ENCODE data around the gene HPCAL4.
A peak's percentile ranks its signal among the peaks of the same experiment; 100 is the strongest.

Gene HPCAL4

DNA sequence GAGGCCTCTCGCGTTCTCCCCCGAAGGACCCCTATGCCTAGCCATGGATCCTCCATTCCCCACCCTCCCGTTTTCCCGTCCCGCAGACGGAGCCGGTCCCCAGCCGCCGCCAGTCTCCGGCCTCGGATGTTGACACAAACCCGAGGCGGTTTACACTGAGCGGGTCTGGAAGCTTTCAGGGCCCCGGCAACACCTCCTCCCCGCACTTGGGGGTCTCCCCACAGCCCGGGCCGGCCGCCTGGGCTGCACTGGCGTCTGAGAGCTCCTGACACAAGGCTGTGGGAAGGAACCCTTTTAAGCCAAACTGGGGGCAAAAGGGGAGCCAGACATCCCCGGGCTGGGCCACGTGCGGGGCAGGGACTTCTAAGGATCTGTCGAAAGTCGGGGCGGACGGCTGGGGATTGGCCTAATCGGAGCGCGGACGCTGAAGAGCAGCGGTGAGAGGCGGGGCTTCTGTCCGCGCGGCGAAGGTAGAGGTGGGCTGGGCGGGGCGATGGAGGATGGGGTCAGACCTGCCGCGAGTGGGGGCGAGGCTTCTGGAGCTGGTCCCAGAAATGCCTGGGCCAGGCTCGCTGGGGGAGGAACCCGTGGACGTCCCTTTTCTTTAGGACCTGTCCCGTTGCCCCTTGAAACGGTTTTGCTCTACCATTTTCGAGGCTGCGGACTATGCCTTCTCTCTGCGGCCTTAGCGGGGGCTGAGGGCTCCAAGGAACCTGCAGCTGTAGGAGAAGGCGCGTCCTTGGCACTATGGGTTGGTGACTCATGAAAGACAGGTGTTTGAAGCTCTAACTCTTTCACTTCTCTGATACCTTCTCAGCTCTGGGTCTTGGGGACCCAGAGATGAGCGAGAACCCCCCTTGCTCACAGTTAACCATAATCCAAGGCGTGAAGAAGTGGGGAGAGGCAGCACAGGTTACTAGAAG, 1.2 kb upstream of the HPCAL4 start:
- Histone ChIP-seq H3K9ac (ENCODE audit: low read depth, low read length) (peak overlapping the region; percentile 17; the same call in 1 of the 2 replicates), H3K36me3 (ENCODE audit: insufficient read depth, low read length) (no peaks in the 10 kb centered on the region), H3K4me1 (ENCODE audit: insufficient read depth, low read length) (no peaks in the 10 kb centered on the region), H3K9me3 (ENCODE audit: control insufficient read depth, insufficient read depth, low read length) (no peaks in the 10 kb centered on the region)

GRCh38 chr1:39690794-39691382, 345 bp downstream of the HPCAL4 start:
- Histone ChIP-seq H3K9ac (ENCODE audit: low read depth, low read length) (peak overlapping the region; percentile 22; the same call in 1 of the 2 replicates), H3K36me3 (ENCODE audit: insufficient read depth, low read length) (no peaks in the 10 kb centered on the region), H3K9me3 (ENCODE audit: control insufficient read depth, insufficient read depth, low read length) (no peaks in the 10 kb centered on the region), H3K4me1 (ENCODE audit: insufficient read depth, low read length) (no peaks in the 10 kb centered on the region)

GRCh38 chr1:39690225-39690624, 1.0 kb downstream of the HPCAL4 start:
- Histone ChIP-seq H3K36me3 (ENCODE audit: insufficient read depth, low read length) (no peaks in the 10 kb centered on the region), H3K9me3 (ENCODE audit: control insufficient read depth, insufficient read depth, low read length) (no peaks in the 10 kb centered on the region), H3K9ac (ENCODE audit: low read depth, low read length) (no peak overlapping the region), H3K4me1 (ENCODE audit: insufficient read depth, low read length) (no peaks in the 10 kb centered on the region)

GRCh38 chr1:39689635-39690034, 1.6 kb downstream of the HPCAL4 start:
- no peaks in the 10 kb centered on the region for H3K36me3 ChIP-seq (ENCODE audit: insufficient read depth, low read length)
- H3K9me3 ChIP-seq (ENCODE audit: control insufficient read depth, insufficient read depth, low read length) = no peaks in the 10 kb centered on the region
- no peaks in the 10 kb centered on the region for H3K4me1 ChIP-seq (ENCODE audit: insufficient read depth, low read length)
- H3K9ac ChIP-seq (ENCODE audit: low read depth, low read length) = no peak overlapping the region

- H3K9ac ChIP-seq (ENCODE audit: low read depth, low read length) = no peak overlapping the region
- H3K36me3 ChIP-seq (ENCODE audit: insufficient read depth, low read length) = no peaks in the 10 kb centered on the region
- H3K9me3 ChIP-seq (ENCODE audit: control insufficient read depth, insufficient read depth, low read length) = no peaks in the 10 kb centered on the region
- no peaks in the 10 kb centered on the region for H3K4me1 ChIP-seq (ENCODE audit: insufficient read depth, low read length)
Observed at GRCh38 chr1:39689214-39689613, 2.0 kb downstream of the HPCAL4 start.

DNA sequence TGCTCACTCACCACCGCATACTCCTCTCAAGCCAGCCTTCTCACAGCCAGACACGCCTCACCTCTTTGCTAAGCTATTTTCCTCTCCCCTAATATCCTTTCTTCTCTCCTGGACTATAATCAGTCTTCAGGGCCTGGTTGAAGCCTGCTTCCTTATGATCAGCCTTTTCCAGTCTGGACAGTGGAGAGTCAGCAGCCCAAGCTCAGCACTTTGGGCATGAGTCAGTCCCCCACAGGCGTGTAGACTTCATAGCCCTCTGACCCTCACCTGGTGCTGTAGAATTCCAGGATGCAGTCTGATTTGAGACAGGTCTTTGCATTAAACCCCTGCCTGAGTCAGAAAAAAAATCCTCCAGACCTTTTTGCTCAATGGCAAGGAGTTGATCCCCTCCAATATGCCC, 2.5 kb downstream of the HPCAL4 start:
- Histone ChIP-seq H3K9me3 (ENCODE audit: control insufficient read depth, insufficient read depth, low read length) (no peaks in the 10 kb centered on the region), H3K9ac (ENCODE audit: low read depth, low read length) (no peak overlapping the region)

DNA sequence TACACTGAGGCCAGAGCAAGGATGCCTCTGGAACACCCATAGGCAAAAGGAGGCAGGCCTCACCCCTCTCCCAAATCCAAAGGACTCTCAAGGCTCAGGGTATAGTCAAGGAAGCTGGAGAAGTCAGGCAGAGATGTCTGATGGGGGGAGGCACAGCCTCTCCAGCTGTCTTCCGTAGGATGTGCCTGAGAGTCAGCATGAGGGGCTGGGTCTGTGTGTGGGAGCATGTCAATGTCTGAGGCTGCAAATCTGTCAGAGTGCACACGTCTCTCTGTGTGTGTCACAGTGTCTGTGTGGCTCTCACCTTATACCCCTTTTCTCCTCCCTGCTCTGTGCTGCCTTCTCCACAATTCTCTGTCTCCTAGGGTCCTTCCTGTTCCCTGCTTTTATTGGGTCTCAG, 4.0 kb downstream of the HPCAL4 start:
- no peaks in the 10 kb centered on the region for H3K36me3 ChIP-seq (ENCODE audit: insufficient read depth, low read length)
- no peaks in the 10 kb centered on the region; the same call in 1 of the 2 replicates for H3K9me3 ChIP-seq (ENCODE audit: control insufficient read depth, insufficient read depth, low read length)
- no peaks in the 10 kb centered on the region for H3K4me1 ChIP-seq (ENCODE audit: insufficient read depth, low read length)

More for the DNA sequence above, 2.5 kb downstream of the HPCAL4 start:
- Histone ChIP-seq H3K4me1 (ENCODE audit: insufficient read depth, low read length) (no peaks in the 10 kb centered on the region), H3K36me3 (ENCODE audit: insufficient read depth, low read length) (no peaks in the 10 kb centered on the region)

DNA sequence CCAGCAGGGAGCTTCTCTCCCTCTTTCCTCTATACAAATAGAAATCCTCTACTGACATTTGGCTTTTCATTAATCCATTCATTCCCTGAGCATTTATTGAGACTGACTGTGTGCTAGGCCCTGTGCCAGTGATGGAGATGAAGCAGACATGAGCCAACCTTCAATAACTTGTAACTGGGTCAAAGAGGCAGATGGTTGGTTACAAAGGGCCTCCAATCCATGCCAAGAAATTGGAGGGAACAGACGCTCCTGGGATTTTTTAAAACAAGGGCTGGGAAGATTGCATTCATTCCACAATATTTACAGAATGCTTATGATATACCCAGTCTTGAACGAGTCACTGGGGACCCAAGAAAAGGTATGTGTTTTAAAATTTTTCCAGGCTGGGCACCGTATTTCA, 6.2 kb downstream of the HPCAL4 start:
- Histone ChIP-seq H3K4me1 (ENCODE audit: insufficient read depth, low read length) (no peaks in the 10 kb centered on the region), H3K9me3 (ENCODE audit: control insufficient read depth, insufficient read depth, low read length) (no peaks in the 10 kb centered on the region; the same call in 1 of the 2 replicates), H3K9ac (ENCODE audit: low read depth, low read length) (no peak overlapping the region), H3K36me3 (ENCODE audit: insufficient read depth, low read length) (no peaks in the 10 kb centered on the region)

More for the DNA sequence above, 4.0 kb downstream of the HPCAL4 start:
- H3K9ac ChIP-seq (ENCODE audit: low read depth, low read length) = no peak overlapping the region

- Histone ChIP-seq H3K9ac (ENCODE audit: low read depth, low read length) (no peak overlapping the region), H3K9me3 (ENCODE audit: control insufficient read depth, insufficient read depth, low read length) (no peaks in the 10 kb centered on the region; the same call in 1 of the 2 replicates), H3K36me3 (ENCODE audit: insufficient read depth, low read length) (no peaks in the 10 kb centered on the region), H3K4me1 (ENCODE audit: insufficient read depth, low read length) (no peaks in the 10 kb centered on the region)
Observed at GRCh38 chr1:39684313-39684664, 6.9 kb downstream of the HPCAL4 start.

DNA sequence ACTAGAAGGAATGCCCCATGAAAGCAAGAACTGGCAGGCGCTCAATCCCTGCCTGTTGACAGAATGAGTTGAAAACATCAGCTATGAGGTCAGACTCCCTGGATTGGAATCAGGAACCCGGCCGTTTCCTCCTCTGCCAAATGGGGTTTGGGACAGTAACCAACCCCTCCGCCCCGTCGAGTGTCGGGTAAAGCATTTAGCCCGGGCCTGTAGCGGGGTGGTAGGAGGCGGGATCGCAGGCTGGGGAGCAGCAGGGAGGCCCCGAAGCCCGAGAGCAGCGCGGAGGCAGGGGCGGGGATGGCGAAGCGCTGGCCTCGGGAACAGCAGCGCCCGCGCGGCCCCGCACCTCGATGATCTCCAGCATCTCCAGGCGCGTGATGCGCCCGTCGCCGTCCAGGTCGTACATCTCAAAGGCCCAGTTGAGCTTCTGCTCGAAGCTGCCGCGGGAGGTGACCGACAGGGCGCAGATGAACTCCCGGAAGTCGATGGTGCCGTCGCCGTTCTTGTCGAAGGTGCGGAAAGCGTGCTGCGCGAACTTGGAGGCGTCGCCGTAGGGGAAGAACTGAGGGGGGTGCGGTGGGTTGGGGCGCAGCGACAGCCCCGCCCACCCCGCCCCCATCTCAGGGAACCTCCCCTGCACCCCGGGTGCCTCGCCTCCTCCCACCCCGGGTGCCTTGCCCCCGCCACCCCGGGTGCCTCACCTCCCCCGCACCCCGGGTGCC, 7.5 kb downstream of the HPCAL4 start:
- Histone ChIP-seq H3K9me3 (ENCODE audit: control insufficient read depth, insufficient read depth, low read length) (no peaks in the 10 kb centered on the region; the same call in 1 of the 2 replicates), H3K9ac (ENCODE audit: low read depth, low read length) (no peak overlapping the region), H3K4me1 (ENCODE audit: insufficient read depth, low read length) (no peaks in the 10 kb centered on the region), H3K36me3 (ENCODE audit: insufficient read depth, low read length) (no peaks in the 10 kb centered on the region)

- Histone ChIP-seq H3K9ac (ENCODE audit: low read depth, low read length) (no peak overlapping the region), H3K9me3 (ENCODE audit: control insufficient read depth, insufficient read depth, low read length) (no peaks in the 10 kb centered on the region; the same call in 1 of the 2 replicates), H3K36me3 (ENCODE audit: insufficient read depth, low read length) (no peaks in the 10 kb centered on the region), H3K4me1 (ENCODE audit: insufficient read depth, low read length) (no peaks in the 10 kb centered on the region)
Observed at GRCh38 chr1:39681999-39682398, 9.2 kb downstream of the HPCAL4 start.

DNA sequence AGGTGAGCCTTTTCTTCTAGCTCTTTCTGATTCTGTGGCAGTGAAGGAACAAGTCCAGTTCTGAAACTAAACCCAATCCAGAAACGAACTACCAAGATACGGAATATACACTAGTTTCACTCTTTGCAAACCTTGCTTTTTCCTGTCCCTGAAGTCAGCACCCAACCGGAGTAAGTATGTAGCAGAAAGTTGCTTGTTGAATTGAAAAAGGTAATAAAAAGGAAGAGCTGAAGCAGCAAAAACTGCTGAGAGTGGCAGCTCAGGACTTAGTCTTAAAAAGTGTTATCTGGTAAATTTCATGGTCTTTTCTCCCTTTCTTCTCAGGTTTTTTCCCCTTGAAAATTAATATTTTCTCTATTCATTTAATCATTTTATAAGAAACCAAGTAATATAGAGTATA, 9.9 kb downstream of the HPCAL4 start:
- Histone ChIP-seq H3K9ac (ENCODE audit: low read depth, low read length) (no peak overlapping the region), H3K36me3 (ENCODE audit: insufficient read depth, low read length) (no peaks in the 10 kb centered on the region), H3K9me3 (ENCODE audit: control insufficient read depth, insufficient read depth, low read length) (no peaks in the 10 kb centered on the region; the same call in 1 of the 2 replicates), H3K4me1 (ENCODE audit: insufficient read depth, low read length) (no peaks in the 10 kb centered on the region)

- Histone ChIP-seq H3K36me3 (ENCODE audit: insufficient read depth, low read length) (no peaks in the 10 kb centered on the region), H3K4me1 (ENCODE audit: insufficient read depth, low read length) (no peaks in the 10 kb centered on the region), H3K9ac (ENCODE audit: low read depth, low read length) (no peak overlapping the region), H3K9me3 (ENCODE audit: control insufficient read depth, insufficient read depth, low read length) (no peaks in the 10 kb centered on the region; the same call in 1 of the 2 replicates)
Observed at GRCh38 chr1:39680751-39681150, 10.5 kb downstream of the HPCAL4 start.

DNA sequence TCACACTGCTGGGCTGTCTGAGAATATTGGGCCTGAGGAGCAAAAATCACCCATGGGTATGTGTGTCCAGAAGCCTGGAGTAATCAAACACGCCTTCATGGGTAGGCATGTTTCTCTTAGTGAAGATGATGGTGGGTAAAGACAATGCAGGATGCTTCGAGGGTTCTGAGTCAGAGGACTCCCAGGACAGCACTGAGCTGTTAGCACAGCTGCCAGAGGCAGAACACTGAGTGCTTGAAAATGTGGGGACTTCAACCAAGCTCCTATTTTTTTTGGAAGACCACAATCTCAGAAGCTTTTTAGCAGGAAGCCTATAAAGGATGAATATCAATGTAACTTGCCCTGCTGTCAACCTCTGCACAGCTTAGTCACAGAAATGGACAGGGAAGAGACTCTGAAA, 11.4 kb downstream of the HPCAL4 start:
- Histone ChIP-seq H3K9me3 (ENCODE audit: control insufficient read depth, insufficient read depth, low read length) (no peaks in the 10 kb centered on the region; the same call in 1 of the 2 replicates), H3K36me3 (ENCODE audit: insufficient read depth, low read length) (no peaks in the 10 kb centered on the region), H3K4me1 (ENCODE audit: insufficient read depth, low read length) (no peaks in the 10 kb centered on the region), H3K9ac (ENCODE audit: low read depth, low read length) (no peak overlapping the region)
